DOHH2 (cell line): ENCODE measurements around the gene TBC1D14.

ENCODE experiments used
- H3F3A ChIP-seq: fragments of 200-600 bp; sonication (generic), shearing (Covaris generic); 2 replicates; pipeline ENCODE4 v1.6.0; 2016; ENCODE audit warnings: antibody characterized with exemption, mild to moderate bottlenecking; ENCODE audit not compliant: control insufficient read depth, insufficient read depth
- H3K27ac ChIP-seq: fragments of 200-600 bp; sonication (generic); 2 replicates; pipeline ENCODE4 v1.5.1; 2014; ENCODE audit warnings: low read depth, mild to moderate bottlenecking, low read length, moderate library complexity
- H3K27me3 ChIP-seq: fragments of 200-600 bp; sonication (generic); 2 replicates; pipeline ENCODE4 v1.6.1; 2014; ENCODE audit warnings: mild to moderate bottlenecking, low read length, mixed read lengths; ENCODE audit not compliant: control insufficient read depth
- H3K36me3 ChIP-seq: fragments of 200-600 bp; sonication (generic); 2 replicates; pipeline ENCODE4 v1.6.1; 2014; ENCODE audit warnings: mild to moderate bottlenecking, low read length, moderate library complexity, mixed read lengths; ENCODE audit not compliant: control insufficient read depth
- H3K4me1 ChIP-seq: fragments of 200-600 bp; sonication (generic); 2 replicates; pipeline ENCODE4 v1.6.1; 2014; ENCODE audit warnings: mild to moderate bottlenecking, low read length, mixed read lengths; ENCODE audit not compliant: control insufficient read depth
- H3K4me2 ChIP-seq: fragments of 200-600 bp; sonication (generic); 2 replicates; pipeline ENCODE4 v1.6.0; 2014; ENCODE audit warnings: mild to moderate bottlenecking, low read length, moderate library complexity
- H3K4me3 ChIP-seq: fragments of 200-600 bp; sonication (generic); 2 replicates; pipeline ENCODE4 v1.5.1; 2014; ENCODE audit warnings: mild to moderate bottlenecking, low read length, mixed read lengths
- H3K79me2 ChIP-seq: fragments of 200-600 bp; sonication (generic); 2 replicates; pipeline ENCODE4 v1.6.1; 2014; ENCODE audit warnings: mild to moderate bottlenecking, low read length, mixed read lengths; ENCODE audit not compliant: control insufficient read depth
- H3K9me2 ChIP-seq: fragments of 200-600 bp; sonication (generic); replicated peaks from 2 replicates; pipeline ENCODE4 v1.6.1; 2014; ENCODE audit warnings: mild to moderate bottlenecking, low read length, mixed read lengths; ENCODE audit not compliant: control insufficient read depth
- H3K9me3 ChIP-seq: fragments of 200-600 bp; sonication (generic); 2 replicates; pipeline ENCODE4 v1.6.1; 2014; ENCODE audit warnings: antibody characterized with exemption, low read length, mixed read lengths; ENCODE audit not compliant: control insufficient read depth, insufficient read depth
- H4K20me1 ChIP-seq: fragments of 200-600 bp; sonication (generic); 2 replicates; pipeline ENCODE4 v1.6.0; 2014; ENCODE audit warnings: low read depth, mild to moderate bottlenecking, antibody characterized with exemption, low read length, moderate library complexity; ENCODE audit not compliant: control insufficient read depth, insufficient read depth
- EZH2phosphoT487 ChIP-seq: fragments of 200-600 bp; sonication (generic); IDR thresholded peaks from 2 replicates; pipeline ENCODE4 v1.6.1; 2017; ENCODE audit warnings: borderline replicate concordance, mild to moderate bottlenecking, antibody characterized with exemption, low read length, moderate library complexity, mixed read lengths
- TF ChIP-seq, protein P1 (sequence below): fragments of 200-600 bp; sonication (generic); IDR thresholded peaks from one replicate; pipeline ENCODE4 v1.5.1; 2014; ENCODE audit warnings: antibody characterized with exemption, mild to moderate bottlenecking, low read depth, low read length; ENCODE audit not compliant: poor library complexity, severe bottlenecking

The TBC1D14 gene

GRCh38 chr4:6913350-6913905 is 3.8 kb downstream of the TBC1D14 start:
- Histone ChIP-seq H3K27me3 (no peaks in the 10 kb centered on the region), H3K4me2 (no peak overlapping the region), H3K79me2 (peaks cover 83% of the 10 kb centered on the region), H3K4me1 (peaks cover 82% of the 10 kb centered on the region), H4K20me1 (peaks cover 14% of the 10 kb centered on the region), H3K27ac (no peak overlapping the region), H3F3A (peaks cover 9% of the 10 kb centered on the region), H3K9me2 (no peaks in the 10 kb centered on the region), H3K9me3 (no peaks in the 10 kb centered on the region), H3K36me3 (peaks cover 19% of the 10 kb centered on the region), H3K4me3 (no peak overlapping the region)
- TF ChIP-seq, protein P1, sequence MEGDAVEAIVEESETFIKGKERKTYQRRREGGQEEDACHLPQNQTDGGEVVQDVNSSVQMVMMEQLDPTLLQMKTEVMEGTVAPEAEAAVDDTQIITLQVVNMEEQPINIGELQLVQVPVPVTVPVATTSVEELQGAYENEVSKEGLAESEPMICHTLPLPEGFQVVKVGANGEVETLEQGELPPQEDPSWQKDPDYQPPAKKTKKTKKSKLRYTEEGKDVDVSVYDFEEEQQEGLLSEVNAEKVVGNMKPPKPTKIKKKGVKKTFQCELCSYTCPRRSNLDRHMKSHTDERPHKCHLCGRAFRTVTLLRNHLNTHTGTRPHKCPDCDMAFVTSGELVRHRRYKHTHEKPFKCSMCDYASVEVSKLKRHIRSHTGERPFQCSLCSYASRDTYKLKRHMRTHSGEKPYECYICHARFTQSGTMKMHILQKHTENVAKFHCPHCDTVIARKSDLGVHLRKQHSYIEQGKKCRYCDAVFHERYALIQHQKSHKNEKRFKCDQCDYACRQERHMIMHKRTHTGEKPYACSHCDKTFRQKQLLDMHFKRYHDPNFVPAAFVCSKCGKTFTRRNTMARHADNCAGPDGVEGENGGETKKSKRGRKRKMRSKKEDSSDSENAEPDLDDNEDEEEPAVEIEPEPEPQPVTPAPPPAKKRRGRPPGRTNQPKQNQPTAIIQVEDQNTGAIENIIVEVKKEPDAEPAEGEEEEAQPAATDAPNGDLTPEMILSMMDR, result no peak
- TF ChIP-seq EZH2phosphoT487, result no peak

GRCh38 chr4:6914448-6914847 is 4.8 kb downstream of the TBC1D14 start:
- Histone ChIP-seq H3K36me3 (peaks cover 23% of the 10 kb centered on the region), H3K27ac (no peak overlapping the region), H3K4me1 (peaks cover 81% of the 10 kb centered on the region), H3K4me2 (no peak overlapping the region), H3K9me2 (no peaks in the 10 kb centered on the region), H3K27me3 (no peaks in the 10 kb centered on the region), H3K79me2 (peaks cover 93% of the 10 kb centered on the region), H3K4me3 (no peak overlapping the region), H4K20me1 (peaks cover 14% of the 10 kb centered on the region), H3F3A (peaks cover 9% of the 10 kb centered on the region), H3K9me3 (no peaks in the 10 kb centered on the region)
- TF ChIP-seq EZH2phosphoT487, result no peak
- TF ChIP-seq, protein P1, result no peak

GRCh38 chr4:6915041-6916005 is 5.7 kb downstream of the TBC1D14 start:
- H3K4me2 ChIP-seq, result 0 out of 2 replicates have a peak overlapping the region, but pooled peaks have one; percentile 66
- no peak overlapping the region for H3K27ac ChIP-seq
- peaks cover 14% of the 10 kb centered on the region for H4K20me1 ChIP-seq
- peaks cover 22% of the 10 kb centered on the region for H3K36me3 ChIP-seq
- peaks cover 81% of the 10 kb centered on the region for H3K4me1 ChIP-seq
- H3K9me2 ChIP-seq, result no peaks in the 10 kb centered on the region
- H3K79me2 ChIP-seq, result peaks cover 97% of the 10 kb centered on the region
- no peak overlapping the region for H3K4me3 ChIP-seq
- no peaks in the 10 kb centered on the region for H3K9me3 ChIP-seq
- no peaks in the 10 kb centered on the region for H3K27me3 ChIP-seq
- peaks cover 9% of the 10 kb centered on the region for H3F3A ChIP-seq
- no peak for TF ChIP-seq EZH2phosphoT487
- TF ChIP-seq, protein P1, result no peak
